ENCODE data around the gene LTB. TPM values are rescaled to one million over a fixed set of nuclear protein-coding genes. Genes with fewer than 3 reads are reported as not detected.

Gene LTB
- total and polyA plus RNA-seq, 2 of the 13 experiments (the other 11 are each of a cell fraction or from before 2014, with no cell fraction given) = 0.09 to 0.22 TPM

DNA sequence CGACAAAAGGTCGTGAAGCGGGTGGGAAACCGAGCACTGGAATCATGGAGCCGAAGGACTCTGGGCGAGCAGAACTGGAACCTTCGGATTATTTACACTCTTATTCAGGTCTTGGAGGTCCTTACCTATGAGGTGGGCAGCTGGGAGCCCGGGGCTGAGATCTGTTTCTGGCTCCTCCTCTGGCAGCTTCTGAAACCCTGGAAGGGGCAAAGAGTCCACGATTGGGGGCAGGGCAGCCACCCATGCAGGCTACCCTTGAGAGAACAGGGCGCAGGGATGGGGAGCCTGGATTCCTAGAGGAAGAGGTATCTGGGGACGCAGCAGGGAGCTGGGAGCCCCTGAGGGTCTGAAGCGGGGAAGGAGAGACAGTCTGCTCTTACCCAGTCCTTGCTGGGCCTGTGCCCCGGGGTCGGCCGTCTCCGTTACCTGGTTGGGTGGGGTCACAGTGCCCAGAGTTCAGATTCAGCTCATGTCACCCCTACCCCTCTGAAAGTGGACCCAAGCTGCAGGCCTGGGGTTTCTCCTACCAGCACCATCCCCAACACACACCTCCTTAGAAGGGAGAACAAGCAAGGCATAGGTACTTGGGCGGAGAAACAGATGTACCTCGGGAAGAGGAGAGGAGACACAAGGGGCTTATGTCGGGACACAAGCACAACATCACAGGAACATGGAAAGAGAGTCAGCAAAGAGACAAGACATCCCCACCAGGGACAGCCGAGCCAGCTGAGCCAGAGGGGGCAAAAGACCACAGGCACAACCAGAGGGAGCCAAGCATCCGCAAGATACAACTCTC lies 592 bp downstream of the LTB start (continued):
- no peak for TF ChIP-seq ZNF235 (CRISPR knock-in tag; IDR thresholded peaks at IDR 0.05; ENCODE audit: borderline replicate concordance)
- no peak for TF ChIP-seq LRRFIP1 (CRISPR knock-in tag; conservative IDR thresholded peaks at IDR 0.05)
- TF ChIP-seq PHF20 (CRISPR knock-in tag; IDR thresholded peaks at IDR 0.05) = 0 out of 2 replicates have a peak, but pooled peaks have one; percentile 12
- TF ChIP-seq, protein P1, sequence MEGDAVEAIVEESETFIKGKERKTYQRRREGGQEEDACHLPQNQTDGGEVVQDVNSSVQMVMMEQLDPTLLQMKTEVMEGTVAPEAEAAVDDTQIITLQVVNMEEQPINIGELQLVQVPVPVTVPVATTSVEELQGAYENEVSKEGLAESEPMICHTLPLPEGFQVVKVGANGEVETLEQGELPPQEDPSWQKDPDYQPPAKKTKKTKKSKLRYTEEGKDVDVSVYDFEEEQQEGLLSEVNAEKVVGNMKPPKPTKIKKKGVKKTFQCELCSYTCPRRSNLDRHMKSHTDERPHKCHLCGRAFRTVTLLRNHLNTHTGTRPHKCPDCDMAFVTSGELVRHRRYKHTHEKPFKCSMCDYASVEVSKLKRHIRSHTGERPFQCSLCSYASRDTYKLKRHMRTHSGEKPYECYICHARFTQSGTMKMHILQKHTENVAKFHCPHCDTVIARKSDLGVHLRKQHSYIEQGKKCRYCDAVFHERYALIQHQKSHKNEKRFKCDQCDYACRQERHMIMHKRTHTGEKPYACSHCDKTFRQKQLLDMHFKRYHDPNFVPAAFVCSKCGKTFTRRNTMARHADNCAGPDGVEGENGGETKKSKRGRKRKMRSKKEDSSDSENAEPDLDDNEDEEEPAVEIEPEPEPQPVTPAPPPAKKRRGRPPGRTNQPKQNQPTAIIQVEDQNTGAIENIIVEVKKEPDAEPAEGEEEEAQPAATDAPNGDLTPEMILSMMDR (CRISPR knock-in tag; IDR thresholded peaks at IDR 0.05) = 0 out of 2 replicates have a peak, but pooled peaks have one; percentile 14
- TF ChIP-seq ZNF841 (CRISPR knock-in tag; IDR thresholded peaks at IDR 0.05; ENCODE audit: borderline replicate concordance) = no peak
- TF ChIP-seq ZNF609 (CRISPR knock-in tag; IDR thresholded peaks at IDR 0.05; ENCODE audit: borderline replicate concordance) = peak; percentile 8; the same call in 1 of the 2 replicates
- peak; percentile 6; the same call in 1 of the 2 replicates for TF ChIP-seq PITX1 (CRISPR knock-in tag; IDR thresholded peaks at IDR 0.05)
- TF ChIP-seq ZNF724P (CRISPR knock-in tag; IDR thresholded peaks at IDR 0.05; ENCODE audit: borderline replicate concordance) = 0 out of 2 replicates have a peak, but pooled peaks have one; percentile 4
- no peak for TF ChIP-seq ZNF747 (CRISPR knock-in tag; IDR thresholded peaks at IDR 0.05; ENCODE audit: borderline replicate concordance)
- TF ChIP-seq IKZF5 (CRISPR knock-in tag; IDR thresholded peaks at IDR 0.05) = 0 out of 2 replicates have a peak, but pooled peaks have one; percentile 5
- no peak for TF ChIP-seq FIP1L1 (IDR thresholded peaks at IDR 0.05; ENCODE audit: borderline replicate concordance, insufficient read depth, low read depth, low read length)
- TF ChIP-seq MED13 (CRISPR knock-in tag; IDR thresholded peaks at IDR 0.05) = 0 out of 2 replicates have a peak, but pooled peaks have one; percentile 12
- TF ChIP-seq TRIM24 (CRISPR knock-in tag; IDR thresholded peaks at IDR 0.05) = no peak
- TF ChIP-seq ZNF75D (CRISPR knock-in tag; IDR thresholded peaks at IDR 0.05; ENCODE audit: borderline replicate concordance) = no peak
- TF ChIP-seq NR2F6 (IDR thresholded peaks at IDR 0.05) = 0 out of 2 replicates have a peak, but pooled peaks have one; percentile 7
- TF ChIP-seq NR2F6 (CRISPR knock-in tag; IDR thresholded peaks at IDR 0.05) = no peak
- TF ChIP-seq ZSCAN21 (CRISPR knock-in tag; IDR thresholded peaks at IDR 0.05; ENCODE audit: borderline replicate concordance) = no peak
